ENCODE data around the gene KCNMA1.
"Not testable (repeated sequence)": the region's sequence is repeated elsewhere in the genome, so short reads cannot be mapped to it uniquely, and the experiment has no call there.

The KCNMA1 gene

DNA sequence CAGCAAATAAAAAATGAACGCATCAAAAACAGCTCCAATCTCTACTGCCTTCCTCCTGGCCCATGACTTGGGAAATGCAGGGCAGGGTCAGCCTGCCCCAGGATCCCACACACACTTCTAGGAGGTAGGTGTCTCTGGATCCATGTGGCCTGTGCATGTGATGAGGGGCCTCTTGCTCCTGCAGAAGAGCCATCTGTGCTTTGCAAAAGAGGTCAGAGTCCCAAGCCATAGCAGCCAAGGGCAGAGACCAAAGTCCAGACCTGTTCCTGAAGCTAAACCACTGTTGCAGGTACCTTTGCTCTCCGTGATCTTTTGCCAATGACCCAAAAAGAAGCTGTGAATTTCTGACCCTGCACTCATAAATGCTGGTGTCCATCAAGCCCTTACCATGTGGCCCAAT is 57.1 kb downstream of the KCNMA1 start:
- DNase-seq, result no peak

DNA sequence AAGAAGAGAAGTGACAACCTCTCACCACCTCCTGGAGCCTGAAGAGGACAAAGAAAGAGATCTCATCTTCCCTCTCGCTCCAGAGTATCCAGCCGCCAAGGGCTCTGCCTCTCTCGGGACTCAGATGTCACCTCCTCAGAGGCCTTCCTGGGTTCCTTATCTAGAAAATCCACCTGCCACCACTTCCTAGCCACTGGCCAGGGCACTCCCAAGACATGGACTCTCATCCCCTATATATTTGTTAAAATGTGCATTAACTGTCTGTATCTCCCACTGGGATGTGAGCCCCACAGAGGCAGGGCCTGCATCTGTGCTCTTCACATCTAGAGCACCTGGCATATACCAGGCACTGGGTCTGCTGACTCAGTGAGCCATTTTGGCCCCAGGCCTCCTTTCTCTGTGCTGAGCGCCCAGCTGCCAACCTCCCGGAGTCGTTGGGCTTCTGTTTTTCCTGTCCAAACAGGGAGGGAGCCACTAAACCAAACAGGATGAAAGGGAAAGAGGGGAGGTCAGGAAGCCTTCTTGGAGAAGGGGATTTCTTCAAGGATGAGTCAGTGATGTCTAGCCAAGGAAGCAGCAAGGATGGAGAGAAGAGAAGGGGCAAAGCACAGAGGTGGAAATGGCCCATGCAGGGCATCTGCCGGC is 58.9 kb downstream of the KCNMA1 start:
- DNase-seq, result peak; percentile 87

DNA sequence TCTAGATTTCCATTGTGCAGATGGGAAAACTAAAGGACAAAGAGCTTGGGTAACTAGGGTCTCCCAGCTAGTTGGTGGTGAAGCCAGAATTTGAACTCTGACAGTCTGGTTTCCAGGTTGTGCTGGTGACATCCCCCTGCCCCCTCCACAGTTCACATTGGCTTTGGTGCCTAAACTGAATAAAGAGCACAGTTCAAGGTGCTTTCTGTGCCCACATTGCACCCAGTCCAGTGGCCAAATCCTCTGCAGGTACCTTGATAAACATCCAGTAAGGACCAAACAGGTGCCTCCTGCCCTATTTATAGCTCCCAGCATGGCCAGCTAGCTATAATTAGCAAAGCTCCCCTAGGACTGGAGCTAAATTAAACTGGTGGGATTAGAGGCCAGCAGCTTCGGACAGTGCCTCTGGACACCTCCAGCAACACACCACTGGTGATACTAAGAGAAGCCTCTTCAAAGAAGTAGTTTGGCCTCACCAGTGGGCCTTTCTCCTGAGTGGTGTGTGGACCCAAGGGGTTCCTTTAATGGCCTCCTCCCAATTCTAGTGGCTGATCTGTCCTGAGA is 59.9 kb downstream of the KCNMA1 start:
- DNase-seq, result no peak

DNA sequence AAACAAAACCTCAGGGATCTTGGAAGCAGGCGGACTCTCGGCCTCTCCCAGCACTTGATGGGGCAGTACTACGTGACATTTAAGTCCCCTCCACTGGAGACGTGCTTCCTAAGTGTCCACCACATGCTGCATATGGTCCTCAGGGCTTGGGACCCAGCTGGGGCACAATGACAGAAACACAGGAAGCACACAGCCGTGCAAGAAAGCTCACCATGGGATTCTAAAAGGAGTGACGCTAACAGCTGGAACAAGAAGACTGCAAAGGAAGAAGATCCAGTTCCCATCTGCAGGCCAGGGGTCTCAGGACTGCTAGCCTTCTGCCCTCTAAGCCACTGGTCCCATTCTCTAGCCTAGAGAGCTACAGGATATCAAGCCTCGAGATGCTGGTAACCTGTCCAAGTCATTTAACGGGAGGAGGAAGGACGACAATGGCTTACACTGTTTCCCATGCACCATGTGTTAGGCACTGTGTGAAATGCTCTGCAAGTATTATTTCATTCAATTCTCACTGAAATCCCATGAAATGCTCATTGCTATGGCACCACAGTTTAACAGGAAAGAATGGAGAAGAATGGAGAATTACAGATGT is 61.1 kb downstream of the KCNMA1 start:
- no peak for DNase-seq

DNA sequence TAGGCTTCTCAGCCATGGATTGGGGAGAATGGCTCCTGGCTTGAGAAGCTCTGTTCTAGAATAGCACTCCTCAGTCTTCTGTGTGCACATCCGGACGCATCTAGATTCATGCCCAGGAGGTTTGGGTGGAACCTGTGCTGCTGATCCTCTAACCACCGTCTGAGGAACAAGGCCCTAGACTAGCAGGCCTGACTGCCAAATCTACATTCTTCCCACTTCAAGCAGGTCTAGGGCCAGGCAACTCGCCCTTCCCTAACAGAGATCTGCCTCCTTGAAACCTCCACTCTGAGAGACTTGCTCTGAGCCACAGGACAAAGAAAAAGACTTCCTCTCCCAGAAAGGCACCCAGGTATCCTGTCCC is 61.6 kb downstream of the KCNMA1 start:
- no peak for DNase-seq

DNA sequence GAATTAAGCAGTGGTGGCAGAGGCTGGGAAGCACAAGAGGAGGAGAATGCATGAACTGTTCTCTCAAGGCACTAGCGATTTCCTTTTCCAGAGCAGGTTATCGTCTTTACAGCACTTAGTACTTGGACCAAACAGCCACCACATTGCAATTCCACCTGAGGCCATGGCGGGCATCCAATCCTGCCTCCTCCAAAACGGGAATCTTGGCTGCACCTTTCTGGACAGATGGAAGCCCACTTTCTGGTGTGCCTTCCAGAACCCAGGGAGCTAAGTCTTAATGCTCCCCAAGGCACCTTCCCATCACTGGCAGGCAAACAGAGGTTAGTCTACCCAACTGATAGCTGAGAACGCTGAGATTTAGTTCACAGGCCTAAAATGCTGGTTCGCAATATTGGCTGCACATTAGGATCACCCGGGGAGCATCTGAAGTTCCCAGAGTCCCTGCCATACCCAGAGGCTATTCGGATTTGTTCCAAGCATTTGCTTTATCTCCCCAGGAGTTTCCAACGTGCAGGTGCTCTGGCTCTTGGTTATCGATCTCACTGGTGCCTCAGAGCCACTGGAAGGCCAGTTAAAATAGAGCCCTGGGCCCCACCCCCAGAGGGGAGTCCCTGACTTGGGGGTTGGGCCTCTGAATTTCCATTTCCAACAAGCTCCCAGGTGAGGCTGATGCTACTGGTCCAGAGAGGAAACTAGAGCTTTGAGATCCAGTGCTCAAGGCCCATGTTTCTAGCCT is 62.2 kb downstream of the KCNMA1 start:
- DNase-seq, result no peak

DNA sequence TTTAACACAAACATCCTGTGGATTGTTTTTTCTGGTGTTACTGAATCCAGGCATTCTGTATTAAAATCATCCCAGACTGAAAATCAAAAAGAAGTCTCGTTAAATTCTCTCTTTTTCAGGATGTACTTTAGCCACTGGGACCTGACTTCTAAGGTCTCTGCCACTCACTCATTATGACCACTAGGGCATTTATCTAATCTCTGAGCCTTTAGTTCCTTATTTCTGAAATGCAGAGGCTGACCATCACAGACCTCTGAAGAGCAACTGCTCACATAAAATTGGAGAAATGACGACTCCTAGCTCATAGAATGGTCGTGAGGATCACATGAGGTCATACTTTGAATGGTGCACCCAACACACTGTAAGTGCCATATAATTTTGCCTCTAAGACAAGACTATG is 63.2 kb downstream of the KCNMA1 start:
- DNase-seq, result no peak

DNA sequence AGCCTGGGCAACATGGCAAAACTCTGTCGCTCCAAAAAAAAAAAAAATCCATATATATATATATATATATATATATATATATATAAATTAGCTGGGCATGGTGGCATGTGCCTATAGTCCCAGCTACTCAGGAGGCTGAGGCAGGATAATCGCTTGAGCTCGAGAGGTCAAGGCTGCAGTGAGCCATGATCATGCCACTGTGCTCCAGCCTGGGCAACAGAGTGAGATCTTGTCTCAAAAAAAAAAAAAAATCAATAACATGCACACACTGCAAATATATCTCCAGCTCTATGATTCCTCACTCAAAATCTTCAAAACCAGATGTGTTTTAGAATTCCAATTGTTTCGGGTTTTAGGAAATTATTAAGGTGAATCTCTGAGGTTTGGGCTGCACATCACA is 65.1 kb downstream of the KCNMA1 start:
- not testable (repeated sequence) for DNase-seq

DNA sequence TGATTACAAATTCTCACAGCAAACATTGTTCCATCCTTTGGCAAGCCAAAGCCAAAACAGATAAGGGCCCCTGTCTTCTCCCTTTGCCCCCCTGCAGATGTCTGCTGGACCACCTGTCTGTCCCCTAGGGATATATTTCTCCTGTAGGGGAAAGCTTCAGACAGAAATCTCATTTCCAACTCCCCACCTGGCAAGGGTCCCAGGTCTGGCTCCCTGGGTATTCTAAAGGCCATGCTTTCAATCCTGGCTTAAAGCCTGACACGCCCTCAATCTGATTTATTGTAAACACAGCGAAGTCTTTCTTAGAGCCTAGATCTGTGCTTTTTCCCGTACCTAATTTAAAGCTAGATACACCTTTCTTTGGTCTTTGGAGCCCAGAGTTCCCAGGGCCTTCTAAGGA is 66.1 kb downstream of the KCNMA1 start:
- DNase-seq, result no peak

DNA sequence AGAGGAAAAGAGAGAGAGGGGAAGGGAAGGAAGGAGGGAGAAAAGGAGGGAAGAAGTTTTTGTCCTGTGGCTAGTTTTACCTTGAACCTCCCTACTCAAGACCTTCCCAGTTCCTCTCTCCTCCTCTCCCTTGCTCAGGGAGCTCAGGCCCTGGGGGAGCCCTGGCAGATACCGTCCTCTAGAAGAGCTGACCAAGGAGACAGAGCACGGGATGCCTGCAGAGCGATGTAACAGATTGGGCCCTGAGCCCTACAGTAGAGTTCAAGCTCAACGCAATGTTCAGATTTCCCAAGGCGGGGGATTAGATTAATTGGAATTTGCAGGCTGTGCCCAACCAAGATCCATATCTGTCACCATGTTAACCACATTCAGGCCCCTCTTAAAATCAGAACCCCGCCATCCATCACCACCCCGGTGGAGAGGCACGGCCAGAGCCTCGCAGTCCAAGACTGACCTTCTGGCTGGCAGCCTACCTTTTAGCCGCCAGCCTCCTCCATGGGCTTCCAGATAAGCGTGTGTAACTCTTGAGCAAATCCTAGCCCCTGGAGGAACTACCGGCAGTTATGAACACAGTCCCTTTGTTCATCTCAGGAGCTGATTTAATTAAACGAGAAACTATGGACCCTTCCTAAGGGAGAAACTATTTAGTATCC is 70.6 kb downstream of the KCNMA1 start:
- DNase-seq, result peak; percentile 50

DNA sequence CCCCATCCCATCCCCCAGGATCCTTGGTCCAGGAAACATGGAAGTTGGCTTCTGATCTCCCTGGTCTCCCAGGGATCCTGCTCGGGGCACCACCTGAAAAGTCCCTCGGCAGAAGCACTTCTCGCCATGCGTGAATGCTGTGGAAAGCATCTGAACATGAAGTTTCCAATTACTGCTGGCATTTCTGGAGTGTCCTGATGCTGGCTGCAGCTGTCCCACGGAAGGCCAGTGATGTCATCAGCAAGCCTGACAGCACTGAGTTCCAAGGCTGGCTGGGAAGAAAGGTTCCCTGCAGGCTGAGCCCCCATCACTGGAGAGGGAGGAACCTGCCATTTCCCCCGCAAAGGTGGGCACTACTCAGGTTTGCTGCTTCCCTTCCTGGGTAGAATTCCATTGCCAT is 71.4 kb downstream of the KCNMA1 start:
- peak; percentile 31 for DNase-seq

DNA sequence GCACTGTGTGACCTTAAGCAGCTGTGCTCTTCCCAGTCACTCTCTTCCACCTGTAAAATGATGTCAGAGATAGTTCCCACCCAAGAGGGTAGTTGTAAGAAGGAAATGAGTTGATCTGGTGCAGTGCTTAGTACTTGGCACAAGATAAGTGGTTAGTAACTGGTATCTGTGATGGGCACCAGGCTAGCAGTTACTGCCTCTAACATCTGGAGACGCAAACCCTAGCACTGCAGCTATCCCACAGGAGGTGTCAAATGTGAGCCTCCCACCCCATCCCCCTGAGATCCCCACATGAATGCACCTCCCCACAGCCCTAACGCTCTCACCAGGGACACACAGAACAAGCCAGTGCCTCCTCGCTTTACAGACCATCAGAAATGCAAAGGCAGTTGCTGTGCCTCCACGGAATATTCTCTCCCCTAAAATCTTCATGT is 72.0 kb downstream of the KCNMA1 start:
- no peak for DNase-seq

DNA sequence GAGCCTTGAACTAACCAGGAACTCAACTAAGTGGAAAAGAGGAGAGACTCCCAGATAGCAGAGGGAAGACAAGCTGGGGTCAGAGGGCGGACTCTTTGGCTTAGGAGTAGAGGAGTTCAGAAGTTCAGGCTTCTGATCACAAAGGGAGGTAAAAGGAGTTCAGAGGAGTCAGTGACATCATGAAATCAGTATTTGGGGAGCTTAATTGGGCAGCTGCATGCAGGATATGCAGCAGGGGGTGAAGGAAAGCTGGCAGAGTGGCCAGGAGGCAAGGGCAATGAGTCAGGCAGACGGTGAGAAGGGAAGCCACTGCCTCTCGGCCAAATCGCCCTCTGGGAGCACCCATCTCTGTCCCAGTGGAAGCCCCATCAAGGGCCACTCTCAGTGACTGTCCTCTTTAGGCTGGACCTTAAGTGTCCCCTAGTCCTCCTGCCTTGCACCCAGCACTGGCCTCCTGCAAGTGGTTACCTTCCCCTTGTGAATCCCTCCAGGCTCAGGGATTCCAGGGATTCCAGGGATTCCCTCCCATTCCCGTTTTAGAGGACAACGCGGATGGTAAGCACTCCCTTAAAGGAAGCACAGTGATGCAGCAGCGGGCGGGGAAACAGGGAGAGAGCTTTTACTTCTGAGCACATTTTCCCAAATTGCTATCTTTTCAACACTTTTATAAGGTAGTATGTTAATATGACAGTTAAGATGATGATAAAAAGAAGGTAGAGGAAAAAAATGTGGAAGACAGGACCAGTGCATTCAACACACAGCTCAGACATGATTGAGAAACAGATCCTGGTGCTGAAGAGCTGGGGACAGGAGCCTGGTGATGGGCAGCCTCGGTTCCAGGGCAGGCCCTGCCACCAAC is 72.6 kb downstream of the KCNMA1 start:
- DNase-seq, result peak; percentile 90

DNA sequence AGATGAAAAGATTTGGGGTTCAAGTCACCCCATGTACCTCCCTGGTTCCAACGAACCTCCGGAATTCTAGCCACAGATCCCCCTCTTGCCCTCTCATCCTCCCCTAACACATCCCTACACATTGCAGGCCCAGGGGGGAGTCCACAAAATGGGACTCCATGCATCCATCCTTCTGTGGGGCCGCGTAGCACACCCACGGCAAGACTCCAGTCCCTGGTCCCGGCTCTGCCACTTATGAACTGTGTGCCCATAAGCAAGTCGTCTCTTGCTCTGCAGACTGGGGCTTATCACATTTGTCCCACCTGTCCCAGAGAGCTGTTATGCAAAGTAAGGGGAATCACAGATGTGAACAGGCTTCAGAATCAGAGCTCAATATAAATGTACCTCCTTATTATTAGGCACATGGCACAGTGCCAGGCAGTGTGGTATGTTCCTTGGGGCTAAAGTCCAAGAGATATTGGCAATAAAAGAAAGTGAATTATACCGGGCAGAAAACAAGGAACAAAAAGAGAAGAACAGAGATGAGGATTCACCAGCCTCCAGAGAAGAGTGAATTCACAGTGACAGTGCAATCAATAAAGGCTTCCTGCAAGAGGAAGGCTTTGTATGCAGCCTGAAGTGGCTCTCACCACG is 73.9 kb downstream of the KCNMA1 start:
- no peak for DNase-seq

DNA sequence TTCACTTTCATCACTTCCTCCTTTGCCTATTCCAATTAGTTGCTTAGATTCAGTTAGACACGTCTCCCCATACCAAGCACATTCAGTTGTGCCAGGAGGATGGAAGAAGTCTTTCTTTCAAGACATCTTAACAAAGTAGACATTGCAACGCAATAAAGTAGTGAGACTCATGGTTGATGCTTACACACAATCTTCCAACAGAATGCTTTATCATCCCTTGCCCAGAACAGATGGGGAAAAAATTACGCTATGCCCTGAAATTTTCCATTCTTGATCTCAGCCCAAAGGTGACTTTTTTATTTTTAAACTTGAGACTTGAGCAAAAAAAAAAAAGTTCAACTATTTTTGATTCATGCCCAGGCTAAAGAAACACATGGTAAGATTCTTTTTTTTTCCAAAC is 74.9 kb downstream of the KCNMA1 start:
- DNase-seq, result no peak

DNA sequence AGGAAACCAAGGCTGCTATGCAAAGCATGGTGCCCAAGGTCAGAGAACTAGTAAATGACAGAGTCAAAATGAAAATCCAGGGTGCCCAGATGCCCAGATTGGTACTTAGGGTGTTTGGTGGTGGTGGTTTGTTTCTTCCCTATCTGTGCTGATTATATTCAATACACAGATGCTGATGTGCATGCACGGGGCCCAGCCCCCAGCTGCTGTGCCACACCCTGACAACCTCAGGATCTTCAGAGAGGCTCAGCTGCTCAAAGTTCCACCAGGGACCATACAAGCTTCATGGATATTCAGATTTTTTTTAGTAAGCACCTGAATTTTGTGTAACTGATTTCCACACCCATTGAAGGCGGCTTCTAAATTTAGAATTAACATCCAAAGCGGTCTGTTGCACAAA is 75.6 kb downstream of the KCNMA1 start:
- DNase-seq, result no peak

DNA sequence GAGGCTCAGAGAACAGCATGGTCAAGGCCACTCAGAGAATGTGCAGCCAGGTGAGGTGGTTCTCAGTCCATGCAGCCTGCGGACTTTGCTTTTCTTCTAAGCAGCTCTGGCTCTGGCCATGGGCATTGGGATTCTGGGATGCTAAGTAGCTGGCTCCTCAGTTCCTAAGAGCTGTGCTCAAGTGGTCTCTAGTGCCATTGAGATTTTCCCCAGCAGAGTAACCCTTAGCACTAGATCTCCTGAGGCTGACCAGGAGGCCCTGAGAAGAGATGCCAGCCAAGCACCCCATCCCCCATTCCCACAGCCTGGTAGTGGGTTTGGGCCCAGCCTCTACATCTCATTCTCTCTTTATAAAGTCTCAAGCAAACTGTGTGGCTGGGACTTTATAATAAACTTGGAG is 77.1 kb downstream of the KCNMA1 start:
- no peak for DNase-seq

DNA sequence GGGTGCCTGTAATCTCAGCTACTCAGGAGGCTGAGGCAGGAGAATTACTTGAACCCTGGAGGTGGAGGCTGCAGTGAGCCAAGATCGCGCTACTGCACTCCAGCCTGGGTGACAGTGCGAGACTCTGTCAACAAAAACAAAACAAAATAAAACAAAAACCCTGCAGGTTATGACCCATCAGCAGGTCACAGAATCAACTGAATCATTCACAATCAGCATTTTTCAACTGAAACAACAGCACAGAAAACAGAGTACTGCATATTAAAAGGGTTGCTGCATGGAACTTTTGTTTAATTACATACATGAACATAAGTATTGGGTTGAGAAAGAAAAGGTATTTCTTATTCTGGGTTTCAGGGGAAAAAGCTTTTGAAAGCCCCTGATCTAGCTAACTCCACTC is 77.6 kb downstream of the KCNMA1 start:
- no peak for DNase-seq

DNA sequence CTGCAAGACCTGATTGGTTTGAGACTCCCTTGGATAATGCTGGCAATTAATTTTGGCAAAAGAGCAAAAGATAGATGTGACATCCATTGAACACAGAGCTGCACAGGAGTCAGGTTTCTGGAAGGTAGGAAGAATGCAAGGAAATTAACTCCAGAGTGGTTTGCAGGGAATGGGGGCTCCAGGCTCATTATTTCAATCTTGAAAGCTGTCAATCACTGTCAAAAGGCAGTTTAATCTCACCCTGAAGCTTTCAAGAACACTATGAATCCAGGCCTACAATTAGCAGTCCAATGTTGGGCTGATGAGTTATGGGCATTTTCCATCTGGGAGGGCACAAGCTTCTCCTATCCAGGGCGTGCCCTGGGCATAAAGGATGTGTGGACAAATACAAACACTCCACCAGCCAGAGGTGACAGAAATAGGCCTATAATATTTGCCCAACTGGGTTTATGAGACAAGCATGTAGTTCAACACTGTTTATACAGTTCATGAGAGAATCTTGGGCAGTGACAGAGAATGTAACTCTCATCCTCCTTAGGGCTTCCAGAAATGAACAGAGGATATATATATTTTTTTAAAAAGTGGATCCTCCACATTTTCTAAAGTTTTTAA is 80.5 kb downstream of the KCNMA1 start:
- no peak for DNase-seq

DNA sequence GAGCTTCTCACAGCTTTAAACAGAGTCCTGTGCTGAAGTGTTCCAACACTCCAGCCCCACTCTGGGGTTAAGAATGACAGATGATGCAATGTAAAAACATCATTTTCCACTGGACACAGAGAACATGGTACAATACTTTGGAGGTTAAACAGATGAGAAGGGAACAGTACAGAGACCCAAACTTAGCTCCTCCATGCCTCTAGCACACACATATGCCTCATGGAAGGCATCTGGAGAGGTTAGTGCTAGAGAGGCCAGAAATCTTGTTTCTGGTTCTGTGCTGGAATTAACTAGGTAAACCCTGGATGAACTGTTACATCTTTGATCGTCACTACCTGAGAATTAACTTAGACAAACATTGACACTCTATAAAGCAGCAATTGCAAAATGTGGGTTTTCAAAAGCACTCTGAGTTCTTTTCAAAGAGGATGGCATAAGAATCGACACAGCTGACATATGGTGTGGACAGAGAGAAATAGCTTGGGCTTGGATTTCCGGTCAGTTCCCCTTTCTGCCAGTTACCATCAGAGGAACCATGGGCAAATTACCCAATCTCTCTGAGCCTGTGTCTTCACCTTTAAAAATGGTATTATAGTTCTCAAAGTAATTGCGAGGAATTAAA is 81.9 kb downstream of the KCNMA1 start:
- DNase-seq, result no peak

DNA sequence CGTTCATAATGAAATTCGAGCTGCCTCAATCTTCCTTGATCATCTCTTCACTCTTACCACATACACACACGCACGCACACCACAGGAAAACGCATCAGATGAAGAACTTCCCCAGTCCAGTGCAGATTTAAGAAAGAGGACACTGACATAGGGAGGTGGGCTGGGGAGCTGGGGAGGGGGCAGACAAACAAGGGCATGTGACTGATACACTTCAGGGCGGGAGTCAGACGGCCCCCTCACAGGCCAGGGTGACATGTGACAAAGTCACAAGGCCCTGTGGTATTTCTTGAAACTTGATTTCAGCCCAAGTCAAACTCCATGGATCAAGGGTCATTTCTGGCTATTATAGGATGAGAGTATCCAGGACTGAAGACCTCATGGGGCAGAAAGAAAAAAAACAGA is 82.6 kb downstream of the KCNMA1 start:
- DNase-seq, result no peak
